ENCODE results near the gene P2RX3.

The P2RX3 gene

GRCh38 chr11:57323167-57323854, 14.8 kb upstream of the P2RX3 start:
- no peak for TF ChIP-seq USF1 (IDR thresholded peaks at IDR 0.05)
- TF ChIP-seq NFIC (IDR thresholded peaks at IDR 0.05) = no peak
- no peak for TF ChIP-seq EP300 (IDR thresholded peaks at IDR 0.05; ENCODE audit: borderline replicate concordance)
- TF ChIP-seq TCF12 (IDR thresholded peaks at IDR 0.05; ENCODE audit: low read depth) = no peak
- TF ChIP-seq CEBPB (IDR thresholded peaks at IDR 0.05) = no peak
- no peak for TF ChIP-seq TEAD4 (IDR thresholded peaks at IDR 0.05)
- TF ChIP-seq RAD21 (IDR thresholded peaks at IDR 0.05; ENCODE audit: low read depth) = no peak
- TF ChIP-seq CREB1 (IDR thresholded peaks at IDR 0.05; ENCODE audit: low read depth) = no peak
- TF ChIP-seq MAX (IDR thresholded peaks at IDR 0.05) = no peak

- no peak for TF ChIP-seq YY1 (IDR thresholded peaks at IDR 0.05; ENCODE audit: low read depth)
- TF ChIP-seq USF1 (IDR thresholded peaks at IDR 0.05) = no peak
- TF ChIP-seq TEAD4 (IDR thresholded peaks at IDR 0.05) = no peak
- TF ChIP-seq EGR1 (IDR thresholded peaks at IDR 0.05) = no peak
- TF ChIP-seq RAD21 (IDR thresholded peaks at IDR 0.05; ENCODE audit: low read depth) = no peak
- no peak for TF ChIP-seq REST (IDR thresholded peaks at IDR 0.05; ENCODE audit: low read depth)
- TF ChIP-seq CREB1 (IDR thresholded peaks at IDR 0.05; ENCODE audit: low read depth) = no peak
- no peak for TF ChIP-seq TCF12 (IDR thresholded peaks at IDR 0.05; ENCODE audit: low read depth)
- no peak; the same call in 1 of the 2 replicates for TF ChIP-seq NFIC (IDR thresholded peaks at IDR 0.05)
- no peak for TF ChIP-seq TAF1 (IDR thresholded peaks at IDR 0.05; ENCODE audit: low read depth)
- TF ChIP-seq MAX (IDR thresholded peaks at IDR 0.05) = no peak
- TF ChIP-seq EP300 (IDR thresholded peaks at IDR 0.05; ENCODE audit: borderline replicate concordance) = no peak
- TF ChIP-seq CEBPB (IDR thresholded peaks at IDR 0.05) = no peak
- no peak for TF ChIP-seq FOXM1 (IDR thresholded peaks at IDR 0.05; ENCODE audit: borderline replicate concordance, low read depth)
- TF ChIP-seq ZBTB7A (IDR thresholded peaks at IDR 0.05; ENCODE audit: low read depth) = no peak
These were observed 14.3 kb upstream of the P2RX3 start for GRCh38 chr11:57323855-57324153.

GRCh38 chr11:57324154-57324885, 13.8 kb upstream of the P2RX3 start:
- TF ChIP-seq RAD21 (IDR thresholded peaks at IDR 0.05; ENCODE audit: low read depth) (no peak), ZBTB7A (IDR thresholded peaks at IDR 0.05; ENCODE audit: low read depth) (peak; percentile 50; the same call in 1 of the 2 replicates)

GRCh38 chr11:57324886-57325734, 13.0 kb upstream of the P2RX3 start, which contains the start of gene TNKS1BP1:
Gene TNKS1BP1 (minus strand): TSS chr11:57324952. CDS start chr11:57321885, 3,067 bp downstream.
- TF ChIP-seq TEAD4 (IDR thresholded peaks at IDR 0.05) = no peak
- TF ChIP-seq NFIC (IDR thresholded peaks at IDR 0.05) = no peak
- peak; percentile 65 for TF ChIP-seq TAF1 (IDR thresholded peaks at IDR 0.05; ENCODE audit: low read depth)
- TF ChIP-seq MAX (IDR thresholded peaks at IDR 0.05) = peak; percentile 73
- TF ChIP-seq REST (IDR thresholded peaks at IDR 0.05; ENCODE audit: low read depth) = no peak
- TF ChIP-seq ZBTB7A (IDR thresholded peaks at IDR 0.05; ENCODE audit: low read depth) = no peak
- no peak for TF ChIP-seq FOXM1 (IDR thresholded peaks at IDR 0.05; ENCODE audit: borderline replicate concordance, low read depth)
- TF ChIP-seq TCF12 (IDR thresholded peaks at IDR 0.05; ENCODE audit: low read depth) = peak; percentile 32; the same call in 1 of the 2 replicates
- peak; percentile 81 for TF ChIP-seq YY1 (IDR thresholded peaks at IDR 0.05; ENCODE audit: low read depth)
- no peak for TF ChIP-seq USF1 (IDR thresholded peaks at IDR 0.05)
- TF ChIP-seq CEBPB (IDR thresholded peaks at IDR 0.05) = peak; percentile 72
- TF ChIP-seq EGR1 (IDR thresholded peaks at IDR 0.05) = no peak
- TF ChIP-seq CREB1 (IDR thresholded peaks at IDR 0.05; ENCODE audit: low read depth) = no peak
- TF ChIP-seq EP300 (IDR thresholded peaks at IDR 0.05; ENCODE audit: borderline replicate concordance) = no peak
- TF ChIP-seq RAD21 (IDR thresholded peaks at IDR 0.05; ENCODE audit: low read depth) = no peak
